ENCODE results near the gene PDPK1.

Gene PDPK1

GRCh38 chr16:2516391-2517240 lies 21.2 kb upstream of the PDPK1 start:
- H3K9me3 ChIP-seq (ENCODE audit: control insufficient read depth, insufficient read depth, low read length) = no peaks in the 10 kb centered on the region
- no peak for DNase-seq (ENCODE audit: low read depth, low spot score)
- no CpG with 5 or more reads among the region's 11 CpGs for WGBS (ENCODE audit: insufficient coverage, insufficient read length)
- no peak overlapping the region for H3K27ac ChIP-seq (ENCODE audit: low read length)
- H3K27me3 ChIP-seq (ENCODE audit: control insufficient read depth, insufficient read depth, low read length) = no peaks in the 10 kb centered on the region
- H3K4me3 ChIP-seq (ENCODE audit: low read length) = no peak overlapping the region
- no peaks in the 10 kb centered on the region for H3K36me3 ChIP-seq (ENCODE audit: control insufficient read depth, insufficient read depth, low read length)
- H3K4me1 ChIP-seq (ENCODE audit: control insufficient read depth, insufficient read depth, low read length) = peaks cover 10% of the 10 kb centered on the region

- no CpG with 5 or more reads among the region's 12 CpGs for WGBS (ENCODE audit: insufficient coverage, insufficient read length)
- Histone ChIP-seq H3K27me3 (ENCODE audit: control insufficient read depth, insufficient read depth, low read length) (no peaks in the 10 kb centered on the region), H3K4me3 (ENCODE audit: low read length) (no peak overlapping the region), H3K36me3 (ENCODE audit: control insufficient read depth, insufficient read depth, low read length) (no peaks in the 10 kb centered on the region), H3K9me3 (ENCODE audit: control insufficient read depth, insufficient read depth, low read length) (no peaks in the 10 kb centered on the region), H3K27ac (ENCODE audit: low read length) (no peak overlapping the region), H3K4me1 (ENCODE audit: control insufficient read depth, insufficient read depth, low read length) (peaks cover 5% of the 10 kb centered on the region; the same call in 1 of the 2 replicates)
- no peak for DNase-seq (ENCODE audit: low read depth, low spot score)
Measured at GRCh38 chr16:2517954-2518605, 19.7 kb upstream of the PDPK1 start.

- DNase-seq (ENCODE audit: low read depth, low spot score) = no peak
- no CpG with 5 or more reads among the region's 39 CpGs for WGBS (ENCODE audit: insufficient coverage, insufficient read length)
- H3K36me3 ChIP-seq (ENCODE audit: control insufficient read depth, insufficient read depth, low read length) = no peaks in the 10 kb centered on the region
- no peak overlapping the region for H3K4me3 ChIP-seq (ENCODE audit: low read length)
- H3K27ac ChIP-seq (ENCODE audit: low read length) = no peak overlapping the region
- peaks cover 5% of the 10 kb centered on the region; the same call in 1 of the 2 replicates for H3K4me1 ChIP-seq (ENCODE audit: control insufficient read depth, insufficient read depth, low read length)
- no peaks in the 10 kb centered on the region for H3K27me3 ChIP-seq (ENCODE audit: control insufficient read depth, insufficient read depth, low read length)
- no peaks in the 10 kb centered on the region for H3K9me3 ChIP-seq (ENCODE audit: control insufficient read depth, insufficient read depth, low read length)
Measured at GRCh38 chr16:2518823-2519710, 18.8 kb upstream of the PDPK1 start.

- H3K27ac ChIP-seq (ENCODE audit: low read length) = no peak overlapping the region
- H3K27me3 ChIP-seq (ENCODE audit: control insufficient read depth, insufficient read depth, low read length) = no peaks in the 10 kb centered on the region
- no peaks in the 10 kb centered on the region for H3K9me3 ChIP-seq (ENCODE audit: control insufficient read depth, insufficient read depth, low read length)
- H3K4me3 ChIP-seq (ENCODE audit: low read length) = no peak overlapping the region; the same call in 1 of the 2 replicates
- H3K4me1 ChIP-seq (ENCODE audit: control insufficient read depth, insufficient read depth, low read length) = 0 out of 2 replicates have a peak, but pooled peaks cover 5% of the 10 kb centered on the region
- no peak for DNase-seq (ENCODE audit: low read depth, low spot score)
- no CpG with 5 or more reads among the region's 22 CpGs for WGBS (ENCODE audit: insufficient coverage, insufficient read length)
- H3K36me3 ChIP-seq (ENCODE audit: control insufficient read depth, insufficient read depth, low read length) = no peaks in the 10 kb centered on the region
Measured at GRCh38 chr16:2519711-2520080, 18.1 kb upstream of the PDPK1 start.

DNA sequence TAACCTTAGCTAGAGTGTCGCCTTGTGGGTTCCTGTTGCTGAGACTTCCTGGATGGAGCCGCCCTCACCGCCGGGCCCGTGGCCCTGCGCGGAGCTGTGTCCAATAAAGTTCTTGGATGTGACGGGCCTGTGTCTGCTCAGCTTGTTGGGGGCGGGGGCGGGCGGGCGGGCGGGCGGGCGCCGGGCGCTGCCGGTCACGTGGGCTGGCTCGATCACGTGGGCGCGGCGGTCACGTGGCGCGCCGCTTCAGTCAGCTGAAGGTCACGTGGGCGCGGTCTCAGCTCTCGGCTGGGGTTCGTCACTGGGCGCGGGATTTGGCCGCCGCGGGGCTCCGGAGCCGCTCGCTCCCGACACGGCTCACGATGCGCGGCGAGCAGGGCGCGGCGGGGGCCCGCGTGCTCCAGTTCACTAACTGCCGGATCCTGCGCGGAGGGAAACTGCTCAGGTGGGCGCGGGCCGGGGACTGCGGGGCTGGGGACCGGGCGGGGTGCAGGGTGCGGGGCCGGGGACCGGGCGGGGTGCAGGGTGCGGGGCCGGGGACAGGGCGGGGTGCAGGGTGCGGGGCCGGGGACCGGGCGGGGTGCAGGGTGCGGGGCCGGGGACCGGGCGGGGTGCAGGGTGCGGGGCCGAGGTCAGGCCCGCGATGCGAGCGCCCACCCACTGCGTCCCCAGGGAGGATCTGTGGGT lies 17.6 kb upstream of the PDPK1 start, which contains the start of gene AMDHD2:
TSS of gene AMDHD2 (plus strand) at position 275 of the 687 bp plus-strand sequence. CDS start at position 363, 88 bp downstream.
- H3K27ac ChIP-seq (ENCODE audit: low read length) = no peak within 1 kb of the TSS
- H3K9me3 ChIP-seq (ENCODE audit: control insufficient read depth, insufficient read depth, low read length) = no peaks in the 10 kb centered on the region
- H3K36me3 ChIP-seq (ENCODE audit: control insufficient read depth, insufficient read depth, low read length) = no peaks in the 10 kb centered on the region; the same call in 1 of the 2 replicates
- no peaks in the 10 kb centered on the region for H3K27me3 ChIP-seq (ENCODE audit: control insufficient read depth, insufficient read depth, low read length)
- peak within 1 kb of the TSS; percentile 67 for H3K4me3 ChIP-seq (ENCODE audit: low read length)
- DNase-seq (ENCODE audit: low read depth, low spot score) = no peak
- WGBS (ENCODE audit: insufficient coverage, insufficient read length) = no CpG with 5 or more reads among the region's 83 CpGs
- H3K4me1 ChIP-seq (ENCODE audit: control insufficient read depth, insufficient read depth, low read length) = 0 out of 2 replicates have a peak, but pooled peaks cover 2% of the 10 kb centered on the region

GRCh38 chr16:2520784-2521531 lies 16.9 kb upstream of the PDPK1 start:
- no peak overlapping the region for H3K27ac ChIP-seq (ENCODE audit: low read length)
- H3K27me3 ChIP-seq (ENCODE audit: control insufficient read depth, insufficient read depth, low read length) = no peaks in the 10 kb centered on the region
- no peaks in the 10 kb centered on the region for H3K9me3 ChIP-seq (ENCODE audit: control insufficient read depth, insufficient read depth, low read length)
- no peak for DNase-seq (ENCODE audit: low read depth, low spot score)
- no CpG with 5 or more reads among the region's 41 CpGs for WGBS (ENCODE audit: insufficient coverage, insufficient read length)
- peak overlapping the region; percentile 67 for H3K4me3 ChIP-seq (ENCODE audit: low read length)
- H3K36me3 ChIP-seq (ENCODE audit: control insufficient read depth, insufficient read depth, low read length) = peaks cover under 1% of the 10 kb centered on the region; the same call in 1 of the 2 replicates
- H3K4me1 ChIP-seq (ENCODE audit: control insufficient read depth, insufficient read depth, low read length) = 0 out of 2 replicates have a peak, but pooled peaks cover 1% of the 10 kb centered on the region

GRCh38 chr16:2523801-2524231 lies 14.0 kb upstream of the PDPK1 start:
- no peak for DNase-seq (ENCODE audit: low read depth, low spot score)
- Histone ChIP-seq H3K27me3 (ENCODE audit: control insufficient read depth, insufficient read depth, low read length) (no peaks in the 10 kb centered on the region), H3K36me3 (ENCODE audit: control insufficient read depth, insufficient read depth, low read length) (peaks cover 18% of the 10 kb centered on the region), H3K4me3 (ENCODE audit: low read length) (no peak overlapping the region), H3K4me1 (ENCODE audit: control insufficient read depth, insufficient read depth, low read length) (0 out of 2 replicates have a peak, but pooled peaks cover 1% of the 10 kb centered on the region), H3K9me3 (ENCODE audit: control insufficient read depth, insufficient read depth, low read length) (no peaks in the 10 kb centered on the region), H3K27ac (ENCODE audit: low read length) (no peak overlapping the region)
- WGBS (ENCODE audit: insufficient coverage, insufficient read length) = no CpG with 5 or more reads among the region's 6 CpGs

DNA sequence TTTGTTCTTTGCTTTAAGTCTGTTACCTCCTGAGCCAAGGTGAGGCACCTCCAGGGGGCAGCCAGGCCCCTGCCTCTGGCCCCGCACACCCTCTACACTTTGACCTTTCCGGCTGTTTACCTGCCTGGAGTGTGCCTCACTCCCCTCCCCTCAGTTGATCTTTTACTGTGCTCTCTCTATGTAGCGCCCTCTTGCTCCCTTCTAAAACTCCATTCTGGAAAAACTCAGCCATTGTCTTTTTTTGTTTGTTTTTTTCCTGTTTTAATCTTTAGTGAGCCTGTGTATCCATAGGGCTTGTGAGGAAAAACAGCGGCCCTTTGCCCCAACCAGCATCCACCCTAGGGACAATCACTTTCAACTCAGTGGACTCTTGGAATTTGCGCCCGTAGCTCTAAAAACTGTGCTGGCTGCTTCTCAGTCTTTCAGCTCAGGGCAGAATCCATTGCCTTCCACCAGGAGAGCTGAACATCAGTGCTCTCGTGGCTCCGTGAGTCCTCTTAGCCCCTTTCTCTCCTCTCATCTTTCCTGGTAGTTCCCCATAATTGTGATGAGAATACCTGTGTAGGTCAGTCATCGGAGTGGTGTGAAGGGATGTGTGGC lies 13.4 kb upstream of the PDPK1 start:
- Histone ChIP-seq H3K4me3 (ENCODE audit: low read length) (no peak overlapping the region), H3K27ac (ENCODE audit: low read length) (no peak overlapping the region), H3K9me3 (ENCODE audit: control insufficient read depth, insufficient read depth, low read length) (no peaks in the 10 kb centered on the region), H3K27me3 (ENCODE audit: control insufficient read depth, insufficient read depth, low read length) (no peaks in the 10 kb centered on the region), H3K36me3 (ENCODE audit: control insufficient read depth, insufficient read depth, low read length) (peaks cover 22% of the 10 kb centered on the region), H3K4me1 (ENCODE audit: control insufficient read depth, insufficient read depth, low read length) (0 out of 2 replicates have a peak, but pooled peaks cover 1% of the 10 kb centered on the region)
- no peak for DNase-seq (ENCODE audit: low read depth, low spot score)
- no CpG with 5 or more reads among the region's 9 CpGs for WGBS (ENCODE audit: insufficient coverage, insufficient read length)

DNA sequence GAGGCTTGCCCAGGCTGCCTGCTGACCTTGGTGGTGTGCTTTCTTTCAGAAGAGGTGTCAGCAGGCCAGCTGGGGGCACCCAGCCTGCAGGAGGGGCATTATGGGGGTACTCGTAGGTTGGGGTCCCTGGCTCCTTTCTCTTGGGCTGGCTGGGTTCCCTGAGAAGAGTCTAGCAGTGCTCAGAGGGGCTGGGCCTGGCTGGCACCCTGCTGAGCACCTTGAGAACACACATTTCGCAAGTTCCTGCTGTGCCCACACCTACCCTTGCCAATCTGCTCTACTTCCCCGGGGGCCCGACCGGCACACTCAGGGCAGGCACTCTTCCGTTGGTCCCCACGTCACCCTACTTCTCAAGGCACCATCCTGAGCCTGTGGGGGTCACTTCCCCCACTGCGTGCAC lies 11.7 kb upstream of the PDPK1 start:
- Histone ChIP-seq H3K36me3 (ENCODE audit: control insufficient read depth, insufficient read depth, low read length) (peaks cover 22% of the 10 kb centered on the region), H3K4me1 (ENCODE audit: control insufficient read depth, insufficient read depth, low read length) (peaks cover 3% of the 10 kb centered on the region; the same call in 1 of the 2 replicates)

More for the DNA sequence above, 11.7 kb upstream of the PDPK1 start:
- H3K9me3 ChIP-seq (ENCODE audit: control insufficient read depth, insufficient read depth, low read length) = no peaks in the 10 kb centered on the region
- H3K27me3 ChIP-seq (ENCODE audit: control insufficient read depth, insufficient read depth, low read length) = no peaks in the 10 kb centered on the region
- WGBS (ENCODE audit: insufficient coverage, insufficient read length) = no CpG with 5 or more reads among the region's 8 CpGs
- DNase-seq (ENCODE audit: low read depth, low spot score) = no peak
- H3K27ac ChIP-seq (ENCODE audit: low read length) = no peak overlapping the region
- no peak overlapping the region for H3K4me3 ChIP-seq (ENCODE audit: low read length)

All from iPS DF 6.9 (cell line).